Measurements from ENCODE around the gene DMTF1. TPM values are rescaled to one million over a fixed set of nuclear protein-coding genes. Genes with fewer than 3 reads are reported as not detected.

DMTF1 gene
- polyA plus RNA-seq, 3 donors = 4.9 to 108 (median 8.3) TPM

DNA sequence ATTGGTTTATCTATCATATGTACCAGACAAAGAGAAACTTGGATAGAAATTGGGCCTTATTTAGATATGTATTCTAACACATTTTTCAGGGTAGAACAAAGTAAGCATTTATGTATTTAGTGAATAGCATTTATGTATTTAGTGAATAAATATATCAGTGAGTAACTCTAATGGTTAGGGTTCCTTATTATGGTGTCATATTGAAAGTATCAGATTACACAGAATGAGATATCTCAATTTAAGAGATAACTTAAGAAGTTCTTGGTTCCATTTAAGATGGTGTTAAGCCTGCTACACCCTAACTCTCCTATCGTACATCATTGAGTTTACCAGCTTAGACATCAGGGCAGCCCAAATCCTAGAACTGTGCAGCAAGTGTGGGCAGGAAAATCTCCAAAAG is 35.9 kb upstream of the DMTF1 start:
- TF ChIP-seq, protein P1, sequence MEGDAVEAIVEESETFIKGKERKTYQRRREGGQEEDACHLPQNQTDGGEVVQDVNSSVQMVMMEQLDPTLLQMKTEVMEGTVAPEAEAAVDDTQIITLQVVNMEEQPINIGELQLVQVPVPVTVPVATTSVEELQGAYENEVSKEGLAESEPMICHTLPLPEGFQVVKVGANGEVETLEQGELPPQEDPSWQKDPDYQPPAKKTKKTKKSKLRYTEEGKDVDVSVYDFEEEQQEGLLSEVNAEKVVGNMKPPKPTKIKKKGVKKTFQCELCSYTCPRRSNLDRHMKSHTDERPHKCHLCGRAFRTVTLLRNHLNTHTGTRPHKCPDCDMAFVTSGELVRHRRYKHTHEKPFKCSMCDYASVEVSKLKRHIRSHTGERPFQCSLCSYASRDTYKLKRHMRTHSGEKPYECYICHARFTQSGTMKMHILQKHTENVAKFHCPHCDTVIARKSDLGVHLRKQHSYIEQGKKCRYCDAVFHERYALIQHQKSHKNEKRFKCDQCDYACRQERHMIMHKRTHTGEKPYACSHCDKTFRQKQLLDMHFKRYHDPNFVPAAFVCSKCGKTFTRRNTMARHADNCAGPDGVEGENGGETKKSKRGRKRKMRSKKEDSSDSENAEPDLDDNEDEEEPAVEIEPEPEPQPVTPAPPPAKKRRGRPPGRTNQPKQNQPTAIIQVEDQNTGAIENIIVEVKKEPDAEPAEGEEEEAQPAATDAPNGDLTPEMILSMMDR (IDR thresholded peaks at IDR 0.05) = no peak
- Mint-ChIP-seq H3K4me3 (no peak overlapping the region), H3K9me3 (peaks cover 10 to 21% (median 14%) of the 10 kb centered on the region in 7 donors), H3K36me3 (no peaks in the 10 kb centered on the region), H3K27me3 (ENCODE audit: low read depth in 3 of 3) (peaks cover 0 to 2% (median 0%) of the 10 kb centered on the region in 3 donors), H3K27ac (no peak overlapping the region), H3K4me1 (no peaks in the 10 kb centered on the region)
- Histone ChIP-seq H3K4me1 (ENCODE audit: control insufficient read depth in 1 of 2, insufficient read depth in 2 of 2, low read length in 2 of 2) (no peaks in the 10 kb centered on the region), H3K4me3 (replicated peaks in 1 of 3; ENCODE audit: low read depth in 2 of 3, low read length in 3 of 3) (no peak overlapping the region), H4K20me1 (ENCODE audit: insufficient read depth, low read length) (no peaks in the 10 kb centered on the region), H3K9me3 (replicated peaks in 1 of 2; ENCODE audit: control insufficient read depth in 1 of 2, insufficient read depth in 1 of 2, low read length in 2 of 2) (peaks cover 3 to 8% of the 10 kb centered on the region in 2 donors), H3K9ac (ENCODE audit: insufficient read depth, low read length, poor library complexity, severe bottlenecking) (no peak overlapping the region), H3K27me3 (ENCODE audit: control insufficient read depth in 2 of 2, insufficient read depth in 2 of 2, low read length in 2 of 2) (no peaks in the 10 kb centered on the region), H3K27ac (ENCODE audit: low read depth in 1 of 2, low read length in 2 of 2) (no peak overlapping the region), H3K4me2 (replicated peaks; ENCODE audit: extremely low read depth, low read length, poor library complexity, severe bottlenecking) (no peak overlapping the region), H3K79me2 (ENCODE audit: insufficient read depth, low read length) (no peaks in the 10 kb centered on the region), H2AFZ (ENCODE audit: insufficient read depth, low read depth, low read length, poor library complexity, severe bottlenecking) (no peak overlapping the region), H3K36me3 (replicated peaks in 1 of 2; ENCODE audit: control insufficient read depth in 1 of 2, insufficient read depth in 2 of 2, low read length in 2 of 2) (no peaks in the 10 kb centered on the region)
- WGBS (ENCODE audit: insufficient coverage) = no CpG with 5 or more reads among the region's 1 CpG
- no peak for DNase-seq
- intact Hi-C loops (cut with micrococcal nuclease) = no loop called here

- Histone ChIP-seq H3K79me2 (ENCODE audit: insufficient read depth, low read length) (no peaks in the 10 kb centered on the region), H3K9me3 (replicated peaks in 1 of 2; ENCODE audit: control insufficient read depth in 1 of 2, insufficient read depth in 1 of 2, low read length in 2 of 2) (peaks cover 3 to 8% of the 10 kb centered on the region in 2 donors), H3K36me3 (replicated peaks in 1 of 2; ENCODE audit: control insufficient read depth in 1 of 2, insufficient read depth in 2 of 2, low read length in 2 of 2) (no peaks in the 10 kb centered on the region), H3K4me3 (replicated peaks in 1 of 3; ENCODE audit: low read depth in 2 of 3, low read length in 3 of 3) (no peak overlapping the region), H2AFZ (ENCODE audit: insufficient read depth, low read depth, low read length, poor library complexity, severe bottlenecking) (no peak overlapping the region), H3K27ac (ENCODE audit: low read depth in 1 of 2, low read length in 2 of 2) (no peak overlapping the region), H4K20me1 (ENCODE audit: insufficient read depth, low read length) (no peaks in the 10 kb centered on the region), H3K27me3 (ENCODE audit: control insufficient read depth in 2 of 2, insufficient read depth in 2 of 2, low read length in 2 of 2) (no peaks in the 10 kb centered on the region), H3K4me1 (ENCODE audit: control insufficient read depth in 1 of 2, insufficient read depth in 2 of 2, low read length in 2 of 2) (no peaks in the 10 kb centered on the region), H3K4me2 (replicated peaks; ENCODE audit: extremely low read depth, low read length, poor library complexity, severe bottlenecking) (no peak overlapping the region), H3K9ac (ENCODE audit: insufficient read depth, low read length, poor library complexity, severe bottlenecking) (no peak overlapping the region)
- Mint-ChIP-seq H3K27me3 (ENCODE audit: low read depth in 3 of 3) (peaks cover 0 to 2% (median 0%) of the 10 kb centered on the region in 3 donors), H3K9me3 (peaks cover 4 to 11% (median 9%) of the 10 kb centered on the region in 7 donors), H3K4me3 (no peak overlapping the region), H3K36me3 (no peaks in the 10 kb centered on the region), H3K27ac (no peak overlapping the region), H3K4me1 (no peaks in the 10 kb centered on the region)
- TF ChIP-seq, protein P1 (IDR thresholded peaks at IDR 0.05) = no peak
- WGBS (ENCODE audit: insufficient coverage) = 88% methylated on average over 1 of the region's 2 CpGs
- intact Hi-C loops (cut with micrococcal nuclease) = no loop called here
- no peak for DNase-seq
These were observed 32.7 kb upstream of the DMTF1 start for GRCh38 chr7:87119581-87119980.

Measured in CD14-positive monocyte (primary cell).